Nephron progenitor cell (in vitro differentiated cells): ENCODE measurements around the gene EGFL8.

Experiments
- DNase-seq: peaks from one replicate; pipeline ENCODE4 v3.0.0; 2021
- H3K27ac Mint-ChIP-seq: 2 replicates; pipeline ENCODE4 v1.8.0; 2021; ENCODE audit warnings: mild to moderate bottlenecking, moderate library complexity, mixed read lengths
- H3K27me3 Mint-ChIP-seq: 2 replicates; pipeline ENCODE4 v1.8.0; 2021; ENCODE audit warnings: mild to moderate bottlenecking, low read depth, mixed read lengths; ENCODE audit not compliant: poor library complexity
- H3K36me3 Mint-ChIP-seq: 2 replicates; pipeline ENCODE4 v1.8.0; 2021; ENCODE audit warnings: low read depth, mixed read lengths
- H3K4me1 Mint-ChIP-seq: 2 replicates; pipeline ENCODE4 v1.8.0; 2021; ENCODE audit warnings: mixed read lengths
- H3K4me3 Mint-ChIP-seq: 2 replicates; pipeline ENCODE4 v1.8.0; 2021; ENCODE audit warnings: mild to moderate bottlenecking, moderate library complexity, mixed read lengths
- H3K9me3 Mint-ChIP-seq: 2 replicates; pipeline ENCODE4 v1.8.0; 2021; ENCODE audit warnings: mild to moderate bottlenecking, moderate library complexity, mixed read lengths
- TF ChIP-seq, protein P1 (sequence below): fragments of 200-600 bp; sonication (generic); IDR thresholded peaks from 2 replicates; pipeline ENCODE4 v1.5.0; 2021; ENCODE audit warnings: antibody characterized with exemption

The EGFL8 gene

DNA sequence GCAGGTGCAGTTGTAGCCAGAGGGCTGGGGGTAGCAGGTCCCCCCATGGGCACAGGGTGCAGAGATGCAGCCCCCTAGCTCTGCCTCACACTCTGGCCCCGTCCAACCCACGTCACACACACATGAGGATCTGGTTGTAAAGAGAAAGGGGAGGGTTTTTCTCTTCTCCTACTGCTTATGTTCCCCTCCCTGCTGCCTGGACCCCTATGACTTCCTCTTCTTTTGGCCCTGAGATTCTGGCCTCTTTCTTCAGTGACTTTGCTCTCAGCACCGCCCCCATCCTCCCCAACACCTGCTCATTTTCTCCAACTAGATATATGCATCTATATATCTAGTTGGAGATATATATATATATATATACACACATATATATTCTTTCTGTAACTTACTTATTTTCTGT is 49.7 kb downstream of the EGFL8 start:
- H3K27me3 Mint-ChIP-seq: peaks cover 10% of the 10 kb centered on the region
- TF ChIP-seq, protein P1, sequence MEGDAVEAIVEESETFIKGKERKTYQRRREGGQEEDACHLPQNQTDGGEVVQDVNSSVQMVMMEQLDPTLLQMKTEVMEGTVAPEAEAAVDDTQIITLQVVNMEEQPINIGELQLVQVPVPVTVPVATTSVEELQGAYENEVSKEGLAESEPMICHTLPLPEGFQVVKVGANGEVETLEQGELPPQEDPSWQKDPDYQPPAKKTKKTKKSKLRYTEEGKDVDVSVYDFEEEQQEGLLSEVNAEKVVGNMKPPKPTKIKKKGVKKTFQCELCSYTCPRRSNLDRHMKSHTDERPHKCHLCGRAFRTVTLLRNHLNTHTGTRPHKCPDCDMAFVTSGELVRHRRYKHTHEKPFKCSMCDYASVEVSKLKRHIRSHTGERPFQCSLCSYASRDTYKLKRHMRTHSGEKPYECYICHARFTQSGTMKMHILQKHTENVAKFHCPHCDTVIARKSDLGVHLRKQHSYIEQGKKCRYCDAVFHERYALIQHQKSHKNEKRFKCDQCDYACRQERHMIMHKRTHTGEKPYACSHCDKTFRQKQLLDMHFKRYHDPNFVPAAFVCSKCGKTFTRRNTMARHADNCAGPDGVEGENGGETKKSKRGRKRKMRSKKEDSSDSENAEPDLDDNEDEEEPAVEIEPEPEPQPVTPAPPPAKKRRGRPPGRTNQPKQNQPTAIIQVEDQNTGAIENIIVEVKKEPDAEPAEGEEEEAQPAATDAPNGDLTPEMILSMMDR: no peak
- H3K9me3 Mint-ChIP-seq: no peaks in the 10 kb centered on the region
- H3K27ac Mint-ChIP-seq: no peak overlapping the region
- no peaks in the 10 kb centered on the region for H3K4me1 Mint-ChIP-seq
- no peak overlapping the region for H3K4me3 Mint-ChIP-seq
- H3K36me3 Mint-ChIP-seq: no peaks in the 10 kb centered on the region
- DNase-seq: no peak

DNA sequence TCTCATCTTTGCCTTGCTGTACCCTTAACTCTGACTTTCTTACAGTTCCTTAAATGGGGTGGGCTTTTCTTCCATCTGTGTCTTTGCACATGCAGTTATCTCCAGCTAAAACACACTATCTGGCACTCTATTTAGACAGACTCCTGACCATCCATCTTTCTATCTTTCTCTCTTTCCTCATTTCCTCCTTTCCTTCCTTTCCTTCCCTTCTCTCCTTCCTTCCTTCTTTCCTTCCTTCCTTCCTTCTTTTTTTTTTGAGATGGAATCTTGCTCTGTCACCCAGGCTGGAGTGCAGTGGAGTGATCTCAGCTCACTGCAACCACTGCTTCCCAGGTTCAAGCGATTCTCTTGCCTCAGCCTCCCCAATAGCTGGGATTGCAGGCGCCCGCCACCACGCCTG is 51.2 kb downstream of the EGFL8 start:
- no peak overlapping the region for H3K4me3 Mint-ChIP-seq
- H3K4me1 Mint-ChIP-seq: no peaks in the 10 kb centered on the region
- no peak for DNase-seq
- peaks cover 9% of the 10 kb centered on the region for H3K27me3 Mint-ChIP-seq
- TF ChIP-seq, protein P1: no peak
- peak overlapping the region; percentile 47 for H3K27ac Mint-ChIP-seq
- no peaks in the 10 kb centered on the region for H3K9me3 Mint-ChIP-seq
- no peaks in the 10 kb centered on the region for H3K36me3 Mint-ChIP-seq

DNA sequence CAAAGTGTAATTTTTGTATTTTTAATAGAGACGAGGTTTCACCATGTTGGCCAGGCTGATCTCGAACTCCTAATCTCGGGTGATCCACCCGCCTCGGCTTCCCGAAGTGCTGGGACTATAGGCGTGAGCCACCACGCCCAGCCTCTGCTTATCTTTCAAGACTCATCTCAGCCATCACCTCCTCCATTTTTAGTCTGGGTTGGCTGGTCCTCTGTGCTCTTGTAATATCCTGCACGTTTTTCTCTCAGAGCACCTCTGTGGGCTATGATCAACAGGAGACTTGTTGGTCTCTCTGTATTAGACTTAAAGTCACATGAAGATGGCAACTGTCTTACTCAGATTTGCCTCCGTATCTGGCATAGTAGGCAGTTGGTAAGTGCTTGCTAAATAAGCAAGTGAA is 51.9 kb downstream of the EGFL8 start:
- DNase-seq: no peak
- Mint-ChIP-seq H3K27ac (no peak overlapping the region), H3K27me3 (peaks cover 11% of the 10 kb centered on the region), H3K4me1 (no peaks in the 10 kb centered on the region), H3K36me3 (no peaks in the 10 kb centered on the region), H3K4me3 (no peak overlapping the region), H3K9me3 (no peaks in the 10 kb centered on the region)
- TF ChIP-seq, protein P1: no peak

DNA sequence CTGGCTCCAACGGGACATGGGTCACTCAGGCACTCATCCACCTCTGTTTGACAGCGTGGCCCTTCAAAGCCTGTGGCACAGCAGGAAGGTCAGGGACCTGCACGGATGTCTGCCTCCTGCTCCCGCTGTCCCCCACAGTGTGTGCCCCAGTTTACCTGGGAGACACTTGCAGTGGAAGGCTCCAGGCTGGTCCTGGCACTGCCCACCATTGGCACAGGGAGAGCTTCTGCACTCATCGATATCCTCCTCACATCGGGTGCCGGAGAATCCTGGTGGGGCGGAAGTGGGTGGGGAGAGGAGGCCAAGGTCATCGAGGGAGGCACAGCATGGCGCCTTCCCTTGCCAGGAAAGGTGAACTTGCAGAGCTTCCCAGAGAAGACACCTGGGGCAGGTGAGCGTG is 52.6 kb downstream of the EGFL8 start:
- DNase-seq: no peak
- no peak overlapping the region for H3K27ac Mint-ChIP-seq
- no peaks in the 10 kb centered on the region for H3K9me3 Mint-ChIP-seq
- H3K36me3 Mint-ChIP-seq: no peaks in the 10 kb centered on the region
- H3K4me1 Mint-ChIP-seq: no peaks in the 10 kb centered on the region
- TF ChIP-seq, protein P1: no peak
- no peak overlapping the region for H3K4me3 Mint-ChIP-seq
- peaks cover 10% of the 10 kb centered on the region for H3K27me3 Mint-ChIP-seq
